OCI-M2 (cell line): Measurements from ENCODE around the gene NACC2.
A peak's percentile ranks its signal among the peaks of the same experiment; 100 is the strongest.

Experiments
- DNase-seq: peaks from one replicate; lab custom pipeline; 2025; ENCODE audit not compliant: unreplicated experiment; lab: John Stamatoyannopoulos, UW

Gene NACC2

DNA sequence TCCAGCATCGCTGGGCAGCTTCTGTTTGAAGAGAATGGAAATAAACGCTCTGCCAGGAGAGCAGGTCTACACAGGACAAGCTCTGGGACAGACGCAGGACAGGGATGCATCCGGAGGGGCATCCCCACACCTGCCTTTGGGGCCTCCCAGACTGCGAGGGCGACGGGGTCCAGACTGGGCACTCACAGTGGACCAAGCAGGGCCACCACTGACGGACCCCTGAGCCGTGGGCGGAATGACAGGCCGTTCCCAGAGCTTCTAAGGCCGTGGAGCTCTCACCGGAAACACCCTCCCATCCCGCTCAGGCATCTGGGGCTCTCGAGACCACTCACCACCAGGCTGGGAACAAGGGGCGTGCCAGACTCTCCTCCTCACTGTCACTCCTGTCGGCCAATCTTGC, 34.1 kb upstream of the NACC2 start:
- DNase-seq: no peak

DNA sequence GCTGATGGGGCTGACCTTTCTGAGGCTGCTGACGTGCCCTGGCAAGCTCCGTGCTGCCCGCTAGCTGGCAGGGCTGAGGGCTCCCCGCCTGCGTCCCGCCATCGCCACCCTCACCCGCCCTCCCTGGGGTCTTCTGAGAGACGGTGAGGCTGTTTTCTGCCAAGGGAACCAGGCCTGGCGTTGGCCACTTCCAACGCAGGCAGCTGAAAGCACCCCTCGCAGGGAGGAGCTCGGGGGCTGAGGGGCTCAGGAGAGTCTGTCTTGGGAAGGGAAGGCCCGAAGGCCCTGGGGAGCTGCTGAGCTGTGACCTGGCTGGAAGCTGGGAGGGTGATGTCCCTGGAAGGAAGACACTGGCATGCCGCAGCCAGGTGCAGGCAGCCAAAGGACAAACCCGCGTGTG, 33.3 kb upstream of the NACC2 start:
- no peak for DNase-seq

DNA sequence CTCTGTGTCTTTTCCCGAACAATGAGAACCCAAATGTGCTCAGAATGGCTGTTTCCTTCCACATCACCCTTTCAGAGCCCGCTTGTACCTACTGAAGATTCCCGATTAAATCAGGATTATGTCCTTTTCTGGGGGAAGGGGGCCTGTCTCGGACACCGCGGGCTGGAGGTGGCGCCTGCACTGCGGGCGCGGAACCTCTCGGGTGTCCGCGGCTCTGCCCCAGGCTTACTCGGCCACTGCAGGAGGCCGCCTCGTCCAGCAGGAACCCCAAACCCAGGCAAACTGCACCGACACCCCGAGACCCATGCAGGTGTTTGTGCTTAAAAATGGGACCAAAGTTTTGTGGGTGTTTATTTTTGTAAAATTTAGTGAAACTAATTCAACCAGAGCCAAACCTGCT, 32.2 kb upstream of the NACC2 start:
- DNase-seq: no peak

DNA sequence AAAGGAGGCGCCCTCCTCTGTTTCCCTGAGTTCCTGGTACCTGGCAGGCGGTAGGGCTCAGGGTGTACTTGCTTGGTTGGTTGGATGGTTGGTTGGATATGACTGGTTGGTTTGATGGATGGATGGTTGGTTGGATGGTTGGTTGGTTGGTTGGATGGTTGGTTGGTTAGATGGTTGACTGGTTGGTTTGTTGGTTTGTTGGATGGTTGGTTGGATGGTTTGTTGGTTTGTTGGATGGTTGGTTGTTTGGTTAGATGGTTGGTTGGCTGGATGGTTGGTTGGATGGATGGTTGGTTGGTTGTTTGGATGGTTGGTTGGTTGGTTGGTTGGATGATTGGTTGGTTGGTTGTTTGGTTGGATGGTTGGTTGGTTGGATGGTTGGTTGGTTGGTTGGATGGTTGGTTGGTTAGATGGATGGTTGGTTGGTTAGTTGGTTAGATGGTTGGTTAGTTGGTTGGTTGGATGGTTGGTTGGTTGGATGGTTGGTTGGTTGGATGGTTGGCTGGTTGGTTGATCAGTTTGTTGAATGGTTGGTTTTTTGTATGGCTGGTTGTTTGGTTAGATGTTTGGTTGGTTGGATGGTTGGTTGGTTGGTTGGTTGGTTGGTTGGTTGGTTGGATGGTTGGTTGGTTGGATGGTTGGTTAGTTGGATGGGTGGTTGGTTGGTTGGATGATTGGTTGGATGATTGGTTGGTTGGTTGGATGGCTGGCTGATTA, 30.0 kb upstream of the NACC2 start:
- DNase-seq: no peak

DNA sequence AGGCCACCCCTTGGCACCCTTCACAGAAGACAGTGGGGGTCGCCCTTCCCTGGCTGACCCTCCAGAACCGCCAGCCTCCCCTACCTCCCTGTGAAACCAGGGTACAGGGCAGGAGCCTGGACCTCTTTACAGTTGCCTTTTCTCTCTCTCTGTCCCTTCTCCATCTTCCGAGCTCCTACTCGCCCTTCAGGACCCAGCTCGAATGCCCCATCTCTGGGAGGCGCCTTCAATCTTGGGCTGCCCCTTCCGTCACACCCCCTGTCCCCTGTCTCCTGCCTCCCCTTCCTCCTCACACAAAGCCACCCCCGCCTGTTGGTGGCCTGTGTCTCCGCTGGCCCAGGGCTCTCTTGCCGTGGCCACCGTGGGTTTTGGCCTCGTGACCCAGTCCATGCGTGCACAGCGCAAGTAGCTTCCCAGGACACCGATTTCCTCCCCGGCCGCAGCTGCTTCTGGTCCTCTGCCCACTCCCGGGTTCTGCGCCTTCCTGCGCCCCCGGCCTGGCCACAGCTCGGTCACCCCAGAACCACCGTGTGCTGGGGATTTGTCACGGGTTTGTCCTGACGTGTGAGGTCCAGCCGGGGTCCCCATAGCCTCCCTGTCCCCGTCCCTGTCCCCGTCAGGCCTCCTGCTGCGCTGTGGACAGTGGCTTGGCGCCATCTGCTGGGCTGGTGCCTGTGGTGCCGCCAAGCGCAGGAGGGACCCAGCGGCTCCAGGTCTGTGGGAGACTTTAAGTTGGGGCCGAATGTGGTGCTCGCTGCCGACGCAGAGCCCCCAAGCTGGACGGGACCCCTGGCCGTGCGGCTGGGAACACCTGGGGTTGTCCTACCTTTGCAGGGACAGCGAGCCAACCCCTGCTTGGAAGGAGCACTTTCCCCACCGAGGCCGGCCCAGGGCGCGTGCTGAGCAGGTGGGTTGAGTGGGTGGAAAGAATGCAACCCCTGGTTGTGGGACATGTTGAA, 27.6 kb upstream of the NACC2 start:
- no peak for DNase-seq

DNA sequence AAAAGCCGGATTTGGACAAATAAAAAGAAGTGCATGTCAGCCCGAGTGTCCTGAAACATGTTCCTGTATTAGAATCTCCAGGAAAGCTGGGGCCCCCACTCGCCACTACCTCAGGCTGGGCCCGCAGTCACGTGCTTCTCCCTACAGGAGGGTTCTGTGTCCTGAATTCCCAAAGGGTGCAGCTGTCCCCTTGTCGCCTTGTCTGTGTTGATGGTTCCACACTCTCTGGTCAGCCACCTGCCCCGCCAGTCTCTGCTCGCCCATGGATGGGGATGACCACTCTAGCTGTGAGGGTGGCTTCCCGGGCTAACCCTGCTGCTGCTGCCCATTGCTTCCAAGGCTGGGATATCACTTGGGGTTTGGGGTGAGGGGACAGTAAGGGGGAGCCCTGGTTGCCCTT, 26.7 kb upstream of the NACC2 start:
- no peak for DNase-seq

DNA sequence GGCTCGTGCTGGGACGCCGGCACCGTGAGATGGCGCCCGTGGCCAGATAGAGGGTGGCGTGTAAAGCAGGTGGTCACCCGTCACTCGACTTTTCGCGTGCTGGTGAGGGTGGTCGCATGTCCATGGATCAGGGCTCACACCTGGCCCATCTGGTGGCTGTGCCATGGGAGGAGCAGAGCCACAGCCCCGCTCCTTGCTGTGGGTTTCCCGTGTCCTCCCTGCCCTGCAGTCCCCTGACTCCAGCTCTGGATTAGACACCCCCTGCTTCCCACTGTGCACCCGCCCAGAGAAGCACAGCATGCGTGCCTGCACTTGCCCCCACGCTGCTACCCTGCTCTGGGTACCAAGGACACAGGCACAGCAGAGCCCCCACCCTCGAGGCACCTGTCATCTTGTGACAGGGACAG, 25.4 kb upstream of the NACC2 start:
- no peak for DNase-seq

DNA sequence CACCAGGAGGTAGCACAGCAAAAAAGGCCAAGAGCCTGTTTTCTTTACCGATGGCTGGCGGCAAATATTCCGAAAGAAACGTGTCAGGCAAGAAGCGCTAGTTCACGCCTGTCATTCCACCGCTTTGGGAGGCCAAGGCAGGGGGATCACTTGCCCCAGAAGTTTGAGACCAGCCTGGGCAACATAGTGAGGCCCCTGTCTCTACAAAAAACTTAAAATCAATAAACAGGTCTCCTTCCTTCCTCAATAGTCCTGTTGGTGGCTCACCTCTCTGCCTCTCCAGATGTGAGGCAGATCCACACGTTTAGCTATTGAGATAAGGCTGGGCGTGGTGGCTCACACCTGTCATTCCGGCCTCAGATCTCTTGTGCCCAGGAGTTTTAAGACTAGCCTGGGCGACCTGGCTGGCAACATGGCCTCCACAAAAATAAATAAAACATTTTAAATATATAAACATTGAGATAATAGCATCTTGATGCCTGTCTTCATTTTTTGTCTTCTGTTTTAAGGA, 24.8 kb upstream of the NACC2 start:
- DNase-seq: no peak

DNA sequence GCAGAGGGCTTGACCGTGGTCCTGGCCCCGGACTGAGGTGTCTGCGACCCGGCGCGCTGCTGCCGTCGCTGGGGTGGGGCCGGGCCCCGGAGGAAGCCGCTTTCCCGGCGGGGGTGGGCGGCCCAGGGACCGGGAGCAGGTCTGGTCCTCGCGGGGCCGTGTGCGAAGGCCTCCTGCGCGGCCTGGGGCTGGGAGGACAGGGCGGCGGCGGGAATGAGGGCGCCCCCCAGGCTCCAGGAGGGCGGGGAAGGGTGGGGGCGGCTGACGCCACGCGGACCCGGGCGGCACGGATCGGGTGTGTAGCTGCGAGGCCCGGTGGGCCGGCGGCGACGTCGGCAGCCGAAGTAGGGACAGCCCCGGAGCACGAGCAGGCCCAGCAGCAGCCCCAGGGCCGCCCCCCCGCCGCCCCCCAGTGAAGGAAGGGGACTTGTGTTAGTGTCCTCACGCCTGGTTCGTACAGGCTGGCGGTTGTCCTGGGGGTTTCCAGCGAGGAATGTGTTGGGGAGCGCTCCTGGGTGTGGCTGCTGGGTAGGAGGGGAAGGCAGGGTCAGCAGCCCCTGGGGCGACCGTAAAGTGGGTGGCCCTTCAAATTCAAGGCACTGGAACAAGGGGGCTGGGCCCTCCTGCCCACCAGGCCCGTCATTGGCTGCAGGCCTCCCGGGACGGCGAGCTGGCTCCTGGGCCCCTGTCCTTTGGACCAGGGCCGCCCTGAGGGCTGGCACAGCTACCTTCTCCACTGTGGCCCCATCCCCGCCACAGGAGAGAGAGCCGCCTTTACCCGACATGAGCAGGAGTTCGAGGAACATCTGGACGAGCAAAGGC, 24.2 kb upstream of the NACC2 start:
- DNase-seq: no peak

DNA sequence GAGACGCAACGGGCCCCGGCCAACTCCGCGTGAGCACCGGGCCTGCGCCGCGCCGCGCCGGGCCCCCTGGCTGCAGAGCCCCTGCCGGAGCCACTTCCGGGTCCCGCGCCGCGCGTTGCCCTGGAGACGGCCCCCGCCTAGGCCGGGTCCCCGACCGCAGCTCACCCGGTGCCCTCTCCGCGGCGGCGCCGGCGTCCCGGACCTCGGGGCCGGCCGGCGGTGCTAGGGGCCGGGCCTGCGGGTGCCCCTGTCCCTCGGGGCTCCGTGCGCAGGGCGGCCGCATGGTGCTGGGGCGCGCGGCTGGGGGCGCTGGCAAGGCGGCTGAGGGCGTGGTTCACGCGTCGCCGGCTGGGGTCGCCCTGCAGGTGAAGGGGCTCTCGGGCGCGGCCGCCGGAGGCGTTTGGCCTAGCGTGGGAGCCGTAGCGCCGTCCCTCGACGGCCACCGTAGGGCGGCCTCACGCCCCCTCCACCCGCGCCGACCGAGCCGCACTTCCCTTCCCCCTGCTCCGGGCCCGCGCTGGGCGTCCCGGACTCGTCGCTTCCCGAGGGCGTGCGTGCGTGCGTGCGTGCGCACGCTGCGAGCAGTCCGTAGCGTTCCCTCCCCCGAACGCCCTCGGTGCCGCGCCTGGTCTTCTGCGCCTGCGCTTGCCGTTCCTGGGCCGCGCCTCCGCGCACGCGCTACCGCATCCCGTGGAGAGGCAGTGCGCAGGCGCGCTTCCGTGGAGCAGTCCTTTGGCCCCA, 23.4 kb upstream of the NACC2 start, which contains the start of gene TMEM250:
TMEM250 (minus strand) TSS at position 556 of the 741 bp plus-strand sequence. CDS start 1,975 bp downstream, outside the sequence.
- DNase-seq: peak; percentile 21

DNA sequence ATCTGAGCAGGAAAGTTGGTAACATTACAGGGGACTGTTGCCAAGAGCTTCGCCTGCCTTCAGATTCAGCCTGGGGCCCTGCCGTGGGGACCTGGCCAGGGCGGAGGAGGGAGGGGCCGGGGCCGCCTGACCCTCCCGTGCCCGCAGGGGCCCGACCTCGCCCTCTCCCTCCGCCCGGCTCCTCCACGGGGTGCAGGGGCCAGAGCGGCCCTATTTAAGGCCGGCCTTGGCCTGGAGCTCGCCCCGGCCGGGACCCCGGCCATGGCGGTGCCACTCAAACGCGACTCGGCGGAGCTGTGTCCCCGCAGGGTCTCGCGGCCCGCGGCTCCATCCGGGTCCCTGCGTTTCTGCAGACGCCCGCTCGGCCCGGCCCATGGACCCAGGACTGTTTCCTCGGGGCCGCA, 22.8 kb upstream of the NACC2 start:
- no peak for DNase-seq

DNA sequence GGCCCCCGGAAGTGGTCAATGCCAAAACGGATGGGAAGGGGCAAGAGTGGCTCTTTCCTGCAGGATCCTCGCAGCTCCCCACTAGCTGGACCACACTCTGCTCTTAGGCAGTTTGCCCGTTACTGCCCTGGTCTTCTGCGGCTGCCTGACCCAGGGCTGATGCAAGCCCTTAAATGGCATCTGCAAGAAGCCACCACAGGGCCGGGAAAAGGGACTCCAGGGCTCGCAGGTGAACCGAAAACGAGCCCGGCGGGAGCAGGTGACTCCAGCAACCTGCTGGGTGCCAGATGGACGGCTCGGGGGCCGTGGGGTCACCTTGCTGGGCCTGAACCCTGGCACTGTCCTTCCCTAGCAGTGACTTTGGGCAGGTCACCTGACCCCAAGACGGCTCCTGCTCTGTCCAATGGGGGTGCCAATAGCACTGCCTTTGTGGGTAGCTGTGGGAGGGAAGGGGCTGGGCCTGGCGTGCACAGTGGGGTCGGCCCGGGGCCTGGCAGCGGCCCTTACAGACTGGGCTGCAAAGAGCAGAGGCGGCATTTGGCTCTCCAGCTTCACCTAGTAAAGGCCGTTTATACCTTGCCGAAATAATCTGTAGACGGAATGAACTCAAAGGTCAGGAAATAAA, 22.3 kb upstream of the NACC2 start:
- no peak for DNase-seq

DNA sequence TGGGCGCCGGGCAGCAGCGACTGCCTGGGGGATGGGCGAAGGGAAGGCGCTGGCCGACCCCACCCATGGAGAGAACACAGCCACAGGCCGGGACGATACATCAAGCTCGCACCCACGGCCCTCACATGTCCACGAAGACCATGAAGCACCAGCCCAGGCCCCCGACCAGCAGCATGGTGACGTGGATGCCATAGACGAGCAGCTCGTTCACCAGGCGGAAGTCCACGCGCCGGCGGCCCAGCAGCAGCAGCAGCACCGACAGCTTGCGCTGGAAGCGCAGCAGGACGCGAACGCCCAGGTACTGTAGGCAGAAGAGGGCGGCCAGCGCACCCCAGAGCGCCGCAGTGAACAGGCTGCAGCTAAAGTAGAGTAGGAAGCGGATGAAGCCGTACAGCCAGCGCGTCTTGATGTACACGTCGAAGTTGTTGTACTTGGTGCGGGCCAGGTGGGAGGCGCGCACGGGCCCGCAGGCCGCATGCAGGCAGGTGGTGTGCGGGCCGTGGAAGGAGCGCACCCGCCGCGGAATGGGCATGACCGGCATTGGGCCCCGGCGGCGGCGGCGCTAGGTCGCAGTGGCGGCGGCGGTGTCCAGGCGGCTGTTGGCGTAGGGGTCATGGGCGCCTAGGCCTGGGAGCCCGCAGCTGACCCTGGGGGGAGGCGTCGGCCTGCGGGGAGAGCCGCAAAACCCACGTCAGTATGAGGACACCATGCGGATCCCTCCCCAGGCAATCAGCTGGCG, 21.4 kb upstream of the NACC2 start:
- no peak for DNase-seq

DNA sequence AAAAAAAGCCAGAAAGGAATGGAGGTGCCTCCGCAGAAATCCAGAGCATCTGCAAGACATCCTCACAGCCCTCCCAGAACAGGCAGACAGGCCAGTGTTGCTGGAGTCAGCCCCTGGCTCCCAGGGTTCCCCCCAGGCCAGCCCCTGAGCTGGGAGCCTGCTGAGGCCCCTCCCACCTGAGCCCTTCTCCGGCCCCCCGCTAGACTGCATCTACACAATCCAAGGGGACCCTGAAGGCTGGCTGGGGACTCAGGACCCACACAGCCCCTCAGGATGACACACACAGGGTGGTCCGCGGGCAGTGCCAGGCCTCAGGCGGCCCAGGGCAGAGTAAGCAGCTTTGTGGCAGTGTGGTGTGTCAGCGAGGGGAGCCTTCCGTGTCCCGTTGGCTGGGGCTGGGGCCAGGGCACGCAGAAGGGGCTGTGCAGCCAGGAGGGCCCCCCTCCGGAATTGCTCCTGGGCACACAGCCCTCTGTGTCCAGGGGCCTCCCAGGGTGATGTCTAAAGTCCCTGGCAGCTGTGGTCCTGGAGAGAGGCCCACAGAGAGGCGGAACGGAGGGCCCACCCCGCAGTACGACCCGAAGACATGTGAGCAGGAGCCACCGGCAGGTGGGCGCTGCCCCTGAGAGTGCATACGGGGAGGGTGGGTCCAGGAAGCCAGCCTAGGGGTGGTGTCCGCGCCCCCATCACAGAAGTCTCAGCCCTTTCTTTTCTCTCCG, 20.7 kb upstream of the NACC2 start:
- DNase-seq: no peak

DNA sequence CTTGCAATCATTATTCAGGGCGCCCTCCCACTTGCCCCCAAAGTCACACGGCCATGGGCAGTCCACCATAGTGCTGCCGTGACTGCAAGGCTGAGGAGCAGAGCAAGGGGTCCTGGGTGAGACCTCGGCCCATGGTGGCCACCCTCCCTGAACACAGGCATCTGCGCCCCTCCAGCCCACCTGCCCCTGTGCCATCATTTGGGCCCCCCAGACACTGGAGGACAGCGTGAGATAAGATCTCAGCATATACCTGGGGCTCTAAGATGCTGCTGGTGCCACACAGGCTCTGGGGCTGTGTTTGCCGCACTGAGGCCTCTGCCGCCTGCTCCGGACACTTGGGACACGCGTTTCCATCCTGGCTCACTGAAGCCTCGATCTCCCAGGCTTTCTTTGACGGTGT, 20.1 kb upstream of the NACC2 start:
- no peak for DNase-seq

DNA sequence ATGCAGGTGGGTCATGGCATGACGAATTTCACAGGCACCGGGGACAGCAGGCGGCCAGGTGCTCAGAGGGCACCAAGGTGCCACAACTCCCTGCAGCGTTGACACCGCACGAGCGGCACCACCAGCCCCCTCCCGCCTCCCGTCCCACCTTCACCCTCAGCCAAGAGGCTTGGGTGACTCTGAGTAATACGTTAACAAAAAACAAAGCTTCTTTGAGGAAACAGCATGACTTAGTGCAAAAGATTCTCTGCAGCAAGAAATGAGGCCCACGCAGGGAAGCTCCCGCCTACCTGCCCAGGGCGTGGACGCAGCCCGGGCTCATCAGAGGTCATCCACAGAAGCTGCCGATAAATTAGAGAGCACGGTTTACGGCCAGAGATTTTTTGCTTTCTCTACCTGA, 19.5 kb upstream of the NACC2 start:
- DNase-seq: no peak

DNA sequence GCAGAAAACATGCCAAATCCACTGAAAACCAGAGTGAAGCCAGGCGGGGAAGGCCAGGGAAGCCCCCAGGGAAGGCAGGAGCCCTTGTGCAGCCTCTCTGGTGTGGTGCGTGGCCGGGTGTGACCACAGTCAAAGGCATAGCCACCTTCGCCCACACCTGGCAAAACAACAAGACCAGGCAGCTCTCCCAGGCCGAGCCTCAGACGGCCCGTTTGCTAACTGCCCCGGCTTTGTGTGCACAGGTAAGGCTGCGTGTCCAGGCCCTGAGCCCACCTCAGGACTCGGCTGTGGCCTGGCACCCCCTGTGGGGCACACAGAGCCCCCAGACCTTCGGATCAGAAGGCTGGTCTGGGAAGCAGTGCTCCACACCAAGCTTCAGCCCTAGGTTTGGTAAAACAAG, 17.5 kb upstream of the NACC2 start:
- DNase-seq: no peak

DNA sequence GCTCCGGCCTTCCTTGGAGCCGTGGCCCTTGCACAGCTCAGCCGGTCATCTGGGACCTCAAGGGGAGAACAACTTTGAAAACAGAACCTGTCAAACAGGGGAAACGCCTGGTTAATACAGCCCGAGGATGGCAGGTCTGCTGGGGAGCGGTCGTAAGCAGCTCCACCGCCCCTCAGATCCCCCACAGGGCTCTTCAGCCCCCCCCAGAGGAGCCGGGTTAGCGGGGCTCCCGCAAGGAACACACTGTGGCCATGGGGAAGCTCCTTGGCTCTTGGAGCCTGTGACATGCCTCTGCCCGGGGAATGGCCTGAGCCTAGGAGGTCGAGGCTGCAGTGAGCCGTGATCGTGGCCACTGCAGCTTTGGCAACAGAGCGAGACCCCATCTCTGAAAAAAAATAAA, 16.8 kb upstream of the NACC2 start:
- no peak for DNase-seq

DNA sequence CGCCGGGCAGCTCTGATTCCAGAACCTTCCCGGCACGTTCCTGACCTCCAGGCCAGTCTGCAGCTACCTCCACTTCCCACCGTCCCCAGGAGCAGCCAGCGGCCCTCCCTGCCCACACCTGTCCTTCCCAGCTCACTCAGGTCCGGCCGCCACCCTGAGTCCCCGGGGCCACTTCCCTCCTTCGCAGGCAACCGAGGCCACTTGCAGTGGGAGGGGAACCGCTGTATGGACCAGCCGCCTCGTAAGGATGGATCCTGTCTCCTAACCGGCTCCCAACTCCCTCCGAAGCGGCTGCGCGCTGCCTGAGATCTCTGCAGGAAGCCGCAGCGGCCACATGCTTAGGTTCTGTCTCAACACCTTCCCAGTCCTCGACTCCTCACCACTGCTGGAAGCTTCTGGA, 16.1 kb upstream of the NACC2 start:
- no peak for DNase-seq
